GM03348 (cell line): Measurements from ENCODE around the gene ATF4.

ENCODE experiments used
- DNase-seq: peaks from one replicate; pipeline ENCODE4 v3.0.0; 2012; ENCODE audit warnings: low spot score

The ATF4 gene, protein sequence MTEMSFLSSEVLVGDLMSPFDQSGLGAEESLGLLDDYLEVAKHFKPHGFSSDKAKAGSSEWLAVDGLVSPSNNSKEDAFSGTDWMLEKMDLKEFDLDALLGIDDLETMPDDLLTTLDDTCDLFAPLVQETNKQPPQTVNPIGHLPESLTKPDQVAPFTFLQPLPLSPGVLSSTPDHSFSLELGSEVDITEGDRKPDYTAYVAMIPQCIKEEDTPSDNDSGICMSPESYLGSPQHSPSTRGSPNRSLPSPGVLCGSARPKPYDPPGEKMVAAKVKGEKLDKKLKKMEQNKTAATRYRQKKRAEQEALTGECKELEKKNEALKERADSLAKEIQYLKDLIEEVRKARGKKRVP

DNA sequence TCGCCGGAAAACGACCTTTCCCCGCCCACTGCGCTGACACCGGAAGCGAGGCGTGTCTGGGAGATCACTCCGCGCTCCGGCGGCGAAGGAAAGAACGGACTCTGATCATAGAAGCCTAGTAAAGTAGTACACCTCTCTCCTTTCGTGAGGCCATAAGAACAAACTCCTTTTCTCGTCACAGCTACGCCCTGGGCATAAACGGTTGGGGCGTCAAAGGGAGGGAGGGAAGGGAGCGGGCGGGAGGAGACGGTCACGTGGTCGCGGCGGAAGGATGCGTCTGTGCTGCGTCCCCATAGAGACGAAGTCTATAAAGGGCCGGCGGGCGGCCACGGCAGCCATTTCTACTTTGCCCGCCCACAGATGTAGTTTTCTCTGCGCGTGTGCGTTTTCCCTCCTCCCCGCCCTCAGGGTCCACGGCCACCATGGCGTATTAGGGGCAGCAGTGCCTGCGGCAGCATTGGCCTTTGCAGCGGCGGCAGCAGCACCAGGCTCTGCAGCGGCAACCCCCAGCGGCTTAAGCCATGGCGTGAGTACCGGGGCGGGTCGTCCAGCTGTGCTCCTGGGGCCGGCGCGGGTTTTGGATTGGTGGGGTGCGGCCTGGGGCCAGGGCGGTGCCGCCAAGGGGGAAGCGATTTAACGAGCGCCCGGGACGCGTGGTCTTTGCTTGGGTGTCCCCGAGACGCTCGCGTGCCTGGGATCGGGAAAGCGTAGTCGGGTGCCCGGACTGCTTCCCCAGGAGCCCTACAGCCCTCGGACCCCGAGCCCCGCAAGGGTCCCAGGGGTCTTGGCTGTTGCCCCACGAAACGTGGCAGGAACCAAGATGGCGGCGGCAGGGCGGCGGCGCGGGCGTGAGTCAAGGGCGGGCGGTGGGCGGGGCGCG is at the start of gene ATF4:
TSS of gene ATF4 (plus strand) at position 337 of the 880 bp plus-strand sequence. CDS start 884 bp downstream, outside the sequence.
- peak; percentile 88 for DNase-seq

DNA sequence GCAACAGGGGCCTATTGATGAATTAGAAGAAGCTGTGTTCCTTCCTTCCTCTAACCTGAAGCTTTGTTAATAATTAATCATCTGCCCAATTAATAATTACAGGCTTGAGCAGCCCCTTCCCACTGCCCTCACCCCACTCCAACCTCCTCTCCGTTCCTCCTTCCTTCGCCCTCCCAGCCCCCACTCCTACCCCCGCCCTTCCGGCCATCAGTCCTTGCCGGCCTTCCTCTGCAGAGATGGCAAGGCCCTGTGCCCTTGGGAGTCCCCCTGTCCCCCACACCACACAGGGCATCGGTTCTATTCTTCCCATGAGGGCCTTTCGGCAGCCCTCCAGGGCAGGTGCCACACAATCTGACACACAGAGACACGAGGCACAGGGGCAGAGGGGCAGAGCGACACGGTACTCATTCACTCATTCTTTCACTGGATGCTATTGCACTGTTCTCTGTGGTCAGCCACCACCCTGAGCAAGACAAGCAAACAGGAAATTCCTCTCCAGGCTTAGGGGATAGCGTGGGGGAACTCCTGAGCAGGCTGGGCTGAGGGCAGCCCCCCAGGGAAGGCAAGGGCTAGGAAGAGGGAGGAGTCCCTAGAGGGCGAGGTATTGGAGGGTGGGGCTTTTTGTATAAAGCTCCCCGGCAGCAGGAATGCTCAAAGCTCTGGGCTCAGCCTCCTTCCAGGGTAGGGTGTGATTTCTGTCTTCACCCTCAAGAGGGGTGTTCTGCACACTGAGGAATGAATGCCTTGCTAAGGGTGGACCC is 48.8 kb upstream of the ATF4 start:
- peak; percentile 86 for DNase-seq

DNA sequence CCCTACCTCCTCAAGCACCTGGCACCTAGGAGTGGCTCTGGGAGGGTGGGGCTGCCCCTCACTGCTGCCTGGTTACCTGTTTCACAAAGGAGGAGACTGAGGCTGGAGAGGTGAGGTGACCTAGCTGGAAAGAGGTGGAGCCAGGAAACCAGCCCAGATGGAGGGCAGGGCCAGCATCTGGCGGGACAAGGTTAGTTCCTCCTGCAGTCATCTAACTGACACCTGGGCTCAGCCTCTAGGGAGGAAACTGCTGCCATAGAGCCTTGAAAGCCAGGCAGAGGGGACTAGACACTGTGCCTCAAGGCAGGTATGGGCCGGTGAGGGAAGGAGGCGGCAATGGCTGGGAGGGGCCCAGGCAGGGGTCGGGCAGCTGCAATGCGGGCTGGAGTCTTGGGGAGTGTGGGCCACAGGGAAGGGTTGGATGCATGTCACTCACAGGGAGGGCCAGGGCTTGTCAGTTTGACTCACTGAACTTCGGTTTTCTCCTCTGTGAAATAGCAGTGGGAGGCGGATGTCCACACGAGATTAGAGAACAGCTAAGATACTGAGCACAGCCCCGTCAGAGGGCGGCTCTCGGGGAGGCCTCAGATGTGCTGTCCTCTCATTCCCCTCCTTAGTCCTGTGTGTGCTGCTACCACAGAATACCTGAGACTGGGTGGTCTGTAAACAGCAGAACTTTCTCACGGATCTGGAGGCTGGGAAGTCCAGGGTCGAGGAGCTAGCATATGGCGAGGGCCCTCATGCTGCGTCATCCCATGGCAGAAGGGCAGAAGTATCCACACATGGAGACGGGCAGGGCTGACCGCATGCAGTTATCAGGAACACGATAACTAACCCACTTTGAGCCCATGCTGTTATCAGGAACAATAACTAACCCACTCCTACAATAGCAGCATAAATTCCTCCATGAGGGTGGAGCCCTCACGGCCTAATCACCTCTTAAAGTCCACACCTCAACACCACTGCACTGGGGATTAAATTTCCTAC is 47.5 kb upstream of the ATF4 start:
- DNase-seq: no peak

DNA sequence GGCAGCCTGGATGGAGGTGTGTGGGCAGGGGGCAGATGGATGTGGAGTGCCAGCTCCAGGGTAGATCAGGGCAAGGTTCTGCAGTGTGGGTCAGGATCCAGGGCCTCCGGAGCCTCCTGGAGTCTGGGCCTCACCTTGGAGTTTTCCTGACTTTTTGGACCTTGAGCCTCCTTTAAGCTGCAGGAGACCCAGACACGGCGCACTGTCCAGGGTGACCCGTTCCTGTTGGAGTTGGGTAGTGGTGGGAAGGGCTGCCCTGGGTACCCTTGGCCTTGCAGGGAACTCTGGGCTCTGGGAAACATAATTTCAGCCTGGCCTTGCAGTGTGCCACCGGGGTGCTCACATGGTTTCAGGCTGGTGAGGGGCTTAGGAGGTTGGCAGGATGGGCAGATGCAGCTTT is 46.5 kb upstream of the ATF4 start:
- DNase-seq: no peak

DNA sequence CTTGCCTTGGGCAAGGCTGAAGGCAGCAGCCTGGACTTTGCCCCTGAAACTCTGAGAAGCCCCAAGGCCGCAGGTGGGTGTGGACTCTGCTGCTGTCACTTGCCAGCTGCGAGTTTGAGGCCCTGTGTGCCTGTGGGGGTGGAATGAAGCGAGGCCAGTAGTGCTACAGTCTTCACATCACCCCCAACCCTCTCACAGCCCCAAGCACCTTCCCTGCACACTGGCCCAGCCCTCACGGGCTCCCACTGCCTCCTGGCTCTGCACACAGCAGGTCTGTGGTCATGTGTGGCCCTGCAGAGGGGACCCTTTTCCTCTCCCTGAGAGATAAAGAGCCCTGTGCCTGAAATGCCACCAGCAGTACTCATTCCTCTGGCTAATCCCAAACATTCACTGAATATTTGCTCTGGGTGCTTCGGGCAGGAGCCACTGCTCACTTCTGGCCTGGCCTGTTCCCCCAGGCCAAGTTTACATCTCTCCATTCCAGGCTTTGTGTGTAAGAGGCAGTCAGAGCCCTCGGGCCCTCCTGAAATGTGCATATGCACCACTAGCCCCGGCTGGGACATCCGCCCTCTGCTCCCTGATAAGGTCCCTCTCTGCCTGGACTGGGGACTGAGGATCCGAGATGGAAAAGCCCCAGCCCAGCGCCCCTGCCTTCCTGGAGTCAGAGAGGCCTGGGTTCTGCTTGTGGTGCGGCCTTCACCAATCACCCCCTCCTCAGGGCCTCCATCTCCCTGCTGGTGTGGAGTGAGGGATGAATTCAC is 45.8 kb upstream of the ATF4 start:
- DNase-seq: peak; percentile 54

DNA sequence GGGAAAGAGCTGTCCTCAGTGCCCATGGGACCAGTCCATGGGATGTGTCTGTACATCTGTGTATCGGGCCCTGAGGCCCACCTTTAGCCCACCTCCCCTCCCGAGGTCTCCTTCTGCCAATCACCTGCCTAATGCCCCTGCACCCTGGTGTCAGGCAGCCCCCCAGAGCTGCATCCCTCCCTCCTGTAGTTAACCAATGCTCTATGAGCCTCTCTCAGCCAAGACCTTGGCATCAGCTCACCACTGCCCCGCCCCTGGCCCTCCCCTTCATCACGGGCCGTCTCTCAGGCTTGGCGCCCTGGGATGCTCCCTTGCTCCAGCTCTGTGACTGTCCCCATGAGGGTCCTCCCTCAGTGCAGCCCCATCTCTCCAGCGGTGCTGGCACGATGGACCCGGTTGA is 45.0 kb upstream of the ATF4 start:
- no peak for DNase-seq

DNA sequence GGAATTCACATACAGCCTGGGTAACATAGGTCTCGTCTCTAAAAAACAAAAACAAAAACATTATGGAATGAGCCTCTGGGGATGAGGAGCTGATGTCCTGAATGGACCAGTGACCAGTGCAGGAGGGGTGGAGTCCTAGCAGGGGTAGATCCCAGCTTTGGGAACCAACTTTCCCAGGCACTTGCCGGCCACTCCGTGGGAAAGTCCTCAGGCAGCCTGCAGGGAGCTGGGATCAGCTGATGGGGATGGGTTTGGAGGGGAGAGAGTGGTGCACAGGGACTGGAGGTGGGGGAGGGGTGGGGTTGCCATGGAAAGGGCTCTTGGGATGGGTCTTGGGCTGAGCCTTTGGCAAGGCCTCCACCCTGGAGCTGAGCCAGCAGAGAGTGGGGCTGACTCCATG is 44.5 kb upstream of the ATF4 start:
- DNase-seq: no peak

DNA sequence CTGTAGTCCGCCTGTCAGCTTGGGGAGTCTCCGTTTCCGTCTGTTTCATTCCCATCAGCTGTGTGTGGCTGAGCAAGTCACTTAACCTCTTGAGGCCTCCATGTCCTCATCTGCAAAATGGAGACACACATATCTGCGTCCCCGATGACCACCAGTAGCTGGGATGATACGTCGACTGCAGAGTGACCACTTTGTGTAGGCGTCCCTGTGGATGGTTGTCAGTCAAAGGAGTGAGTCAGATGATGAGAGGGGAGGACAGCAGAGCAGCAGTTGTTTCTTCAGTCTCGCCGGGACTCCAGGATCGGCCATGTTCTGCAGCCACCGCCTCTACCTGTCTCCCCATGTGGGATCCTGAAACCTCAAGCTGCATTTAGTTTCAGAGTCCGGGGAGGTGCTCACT is 43.7 kb upstream of the ATF4 start:
- DNase-seq: no peak

DNA sequence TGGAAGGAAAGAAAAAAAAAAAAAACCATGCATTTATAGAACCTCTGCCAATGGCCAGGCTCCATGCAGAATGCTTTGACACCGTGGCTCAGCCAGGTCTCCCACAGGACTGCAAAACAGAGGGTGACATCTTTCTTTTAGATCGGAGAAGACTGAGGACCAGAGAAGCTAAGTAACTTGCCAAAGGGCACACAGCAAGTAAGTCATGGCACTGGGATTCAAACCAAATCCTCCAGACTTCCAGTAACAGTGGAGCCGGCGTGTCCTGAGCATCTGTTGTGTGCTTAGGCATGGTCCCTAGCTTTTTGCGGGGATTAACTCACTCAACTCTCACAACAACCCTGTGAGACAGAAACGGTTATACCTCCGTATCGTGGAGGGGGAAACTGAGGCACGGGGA is 42.8 kb upstream of the ATF4 start:
- no peak for DNase-seq

DNA sequence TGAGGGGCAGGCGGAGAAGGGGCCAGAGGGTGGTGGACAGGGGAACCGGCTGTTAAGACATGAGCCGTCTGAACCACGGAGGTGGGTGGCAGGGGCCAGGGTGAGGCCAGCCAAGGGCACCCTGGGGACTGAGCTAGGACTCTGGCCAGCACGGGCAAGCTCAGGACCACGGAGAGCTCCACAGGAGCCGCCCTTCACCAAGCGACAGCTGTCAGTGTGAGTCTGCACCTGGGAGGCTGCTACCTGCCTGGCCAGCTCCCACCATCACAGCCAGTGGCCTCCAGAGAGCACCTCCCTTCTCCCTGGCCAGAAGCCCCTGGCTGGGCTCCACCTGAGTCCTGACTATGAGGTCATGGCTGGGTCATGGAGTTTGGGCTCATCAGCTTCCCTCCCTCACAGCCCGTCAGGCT is 41.9 kb upstream of the ATF4 start:
- no peak for DNase-seq

DNA sequence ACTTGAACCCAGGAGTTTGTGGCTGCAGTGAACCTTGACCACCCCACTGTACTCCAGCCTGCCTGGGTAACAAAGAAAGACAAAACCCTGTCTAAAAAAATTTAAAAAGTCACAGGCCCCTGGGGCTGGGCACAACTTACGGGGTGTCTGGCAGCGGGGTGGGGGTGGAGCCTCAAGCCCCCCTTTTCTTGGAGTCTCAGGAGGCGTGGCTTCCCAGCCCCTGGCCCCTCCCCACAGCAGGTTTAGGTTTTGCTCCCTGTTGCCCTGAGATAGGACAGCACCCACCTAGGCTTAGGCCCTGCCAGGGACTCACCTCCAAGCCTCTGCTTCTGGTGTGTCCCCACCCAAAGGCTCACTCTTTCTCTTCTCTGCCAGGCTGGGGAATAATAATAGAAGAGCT is 41.1 kb upstream of the ATF4 start:
- DNase-seq: no peak

DNA sequence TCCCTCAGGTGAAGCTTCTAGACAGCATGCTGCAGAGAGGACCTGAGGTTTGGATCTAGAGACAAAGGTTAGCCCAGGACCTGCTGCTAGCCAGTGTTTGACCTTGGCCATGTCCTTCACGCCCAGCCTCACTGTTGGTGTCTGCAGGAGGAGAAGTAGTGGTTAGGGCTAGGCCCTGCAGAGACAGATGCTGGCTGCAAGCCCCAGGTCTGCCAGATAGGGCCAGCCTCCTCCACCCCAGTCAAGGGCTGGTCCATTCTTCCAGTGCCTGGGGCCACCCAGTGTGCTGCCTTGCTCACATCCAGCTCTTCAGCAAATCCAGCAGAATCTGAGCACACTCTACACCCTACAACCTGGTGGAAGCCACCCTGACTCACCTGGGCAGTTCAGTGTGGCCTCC is 39.8 kb upstream of the ATF4 start:
- DNase-seq: no peak

DNA sequence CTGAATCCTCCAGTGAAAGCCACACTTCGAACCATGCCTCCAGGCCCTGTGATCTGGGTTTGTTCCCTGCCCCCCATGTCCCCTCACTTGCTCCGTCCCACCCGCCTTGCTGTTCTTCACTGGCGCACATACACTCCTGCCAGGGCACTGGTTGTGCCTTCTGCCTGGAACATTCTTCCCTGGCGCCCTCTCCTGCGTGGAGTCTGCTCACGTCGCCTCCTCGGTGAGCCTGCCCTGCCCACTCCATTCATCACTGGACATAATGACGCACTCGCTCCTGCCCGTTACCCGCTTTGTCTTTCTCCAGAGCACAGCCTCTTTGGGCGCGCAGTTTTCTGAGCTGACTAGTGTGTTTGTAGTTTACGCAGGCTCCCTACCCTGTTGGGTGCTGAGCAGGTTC is 39.3 kb upstream of the ATF4 start:
- no peak for DNase-seq

DNA sequence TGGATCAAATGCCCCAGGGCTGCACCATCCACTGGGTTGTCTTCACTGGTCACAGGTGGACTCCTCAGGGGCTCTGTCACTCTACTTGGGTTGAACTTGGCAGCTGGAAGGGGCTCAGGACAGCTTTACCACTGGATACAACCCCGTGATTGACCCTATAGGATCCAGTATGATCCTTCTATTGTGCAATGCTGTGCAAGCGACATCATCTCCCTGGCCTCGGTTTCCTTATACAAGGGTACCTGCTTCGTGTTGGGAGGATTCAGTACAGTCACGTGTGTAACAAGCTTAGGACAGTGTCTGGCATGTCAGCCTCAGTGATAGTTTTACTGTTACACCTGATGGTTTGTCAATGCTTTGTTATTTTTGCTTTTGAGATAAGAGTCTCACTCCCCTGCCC is 38.8 kb upstream of the ATF4 start:
- DNase-seq: no peak

DNA sequence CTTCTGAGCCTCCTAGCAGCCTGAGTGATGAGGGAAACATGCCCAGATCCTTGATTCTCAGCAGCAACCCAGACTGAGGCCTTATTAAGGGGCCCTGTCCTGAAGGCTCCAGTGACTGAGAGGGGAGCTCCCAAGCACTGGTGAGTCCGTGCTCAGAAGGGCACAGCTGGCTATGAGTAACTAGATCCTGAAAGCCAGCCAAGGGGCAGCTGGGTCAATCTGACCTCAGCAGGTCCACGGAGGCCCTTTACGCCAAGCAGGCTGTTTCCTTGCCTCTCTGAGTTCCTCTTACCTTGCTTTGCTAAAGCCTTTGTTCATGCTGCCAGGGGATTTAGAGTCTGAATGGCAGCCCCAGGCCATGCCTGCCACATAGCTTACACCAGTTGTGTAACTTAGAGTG is 37.6 kb upstream of the ATF4 start:
- DNase-seq: no peak

DNA sequence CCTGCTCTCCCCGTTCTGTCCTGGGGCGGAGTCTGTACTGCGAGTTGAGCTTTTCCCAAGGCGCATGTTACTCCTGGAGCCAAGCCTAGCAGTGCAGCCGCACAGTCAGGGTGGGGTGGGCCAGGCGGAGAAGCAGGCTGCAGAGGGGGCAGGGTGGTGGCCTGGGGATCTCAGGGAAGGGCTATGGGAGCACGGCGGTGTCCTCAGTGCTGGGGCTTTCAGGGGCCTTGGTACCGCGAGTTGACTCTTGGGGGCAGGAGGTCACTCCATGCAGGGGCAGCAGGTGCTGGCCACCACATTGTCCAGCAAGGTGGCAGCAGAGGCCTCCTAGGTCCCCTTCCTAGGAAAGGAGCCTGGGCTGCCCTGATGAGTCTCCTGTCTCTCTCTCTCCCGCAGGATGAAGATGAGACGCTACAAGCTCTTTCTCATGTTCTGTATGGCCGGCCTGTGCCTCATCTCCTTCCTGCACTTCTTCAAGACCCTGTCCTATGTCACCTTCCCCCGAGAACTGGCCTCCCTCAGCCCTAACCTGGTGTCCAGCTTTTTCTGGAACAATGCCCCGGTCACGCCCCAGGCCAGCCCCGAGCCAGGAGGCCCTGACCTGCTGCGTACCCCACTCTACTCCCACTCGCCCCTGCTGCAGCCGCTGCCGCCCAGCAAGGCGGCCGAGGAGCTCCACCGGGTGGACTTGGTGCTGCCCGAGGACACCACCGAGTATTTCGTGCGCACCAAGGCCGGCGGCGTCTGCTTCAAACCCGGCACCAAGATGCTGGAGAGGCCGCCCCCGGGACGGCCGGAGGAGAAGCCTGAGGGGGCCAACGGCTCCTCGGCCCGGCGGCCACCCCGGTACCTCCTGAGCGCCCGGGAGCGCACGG is 33.2 kb upstream of the ATF4 start:
- peak; percentile 40 for DNase-seq

DNA sequence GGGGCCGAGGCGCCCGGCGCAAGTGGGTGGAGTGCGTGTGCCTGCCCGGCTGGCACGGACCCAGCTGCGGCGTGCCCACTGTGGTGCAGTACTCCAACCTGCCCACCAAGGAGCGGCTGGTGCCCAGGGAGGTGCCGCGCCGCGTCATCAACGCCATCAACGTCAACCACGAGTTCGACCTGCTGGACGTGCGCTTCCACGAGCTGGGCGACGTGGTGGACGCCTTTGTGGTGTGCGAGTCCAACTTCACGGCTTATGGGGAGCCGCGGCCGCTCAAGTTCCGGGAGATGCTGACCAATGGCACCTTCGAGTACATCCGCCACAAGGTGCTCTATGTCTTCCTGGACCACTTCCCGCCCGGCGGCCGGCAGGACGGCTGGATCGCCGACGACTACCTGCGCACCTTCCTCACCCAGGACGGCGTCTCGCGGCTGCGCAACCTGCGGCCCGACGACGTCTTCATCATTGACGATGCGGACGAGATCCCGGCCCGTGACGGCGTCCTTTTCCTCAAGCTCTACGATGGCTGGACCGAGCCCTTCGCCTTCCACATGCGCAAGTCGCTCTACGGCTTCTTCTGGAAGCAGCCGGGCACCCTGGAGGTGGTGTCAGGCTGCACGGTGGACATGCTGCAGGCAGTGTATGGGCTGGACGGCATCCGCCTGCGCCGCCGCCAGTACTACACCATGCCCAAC is 32.4 kb upstream of the ATF4 start:
- no peak for DNase-seq

DNA sequence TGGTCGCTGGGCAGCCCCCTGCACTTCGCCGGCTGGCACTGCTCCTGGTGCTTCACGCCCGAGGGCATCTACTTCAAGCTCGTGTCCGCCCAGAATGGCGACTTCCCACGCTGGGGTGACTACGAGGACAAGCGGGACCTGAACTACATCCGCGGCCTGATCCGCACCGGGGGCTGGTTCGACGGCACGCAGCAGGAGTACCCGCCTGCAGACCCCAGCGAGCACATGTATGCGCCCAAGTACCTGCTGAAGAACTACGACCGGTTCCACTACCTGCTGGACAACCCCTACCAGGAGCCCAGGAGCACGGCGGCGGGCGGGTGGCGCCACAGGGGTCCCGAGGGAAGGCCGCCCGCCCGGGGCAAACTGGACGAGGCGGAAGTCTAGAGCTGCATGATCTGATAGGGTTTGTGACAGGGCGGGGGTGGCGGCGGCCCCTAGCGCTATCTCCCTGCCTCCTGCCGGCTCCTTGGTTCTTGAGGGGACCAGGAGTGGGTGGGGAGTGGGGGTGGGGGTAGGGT is 31.7 kb upstream of the ATF4 start:
- DNase-seq: no peak
